BE2C (cell line): Measurements from ENCODE around the gene SCARB1.
A peak's percentile ranks its signal among the peaks of the same experiment; 100 is the strongest.
"Not testable (repeated sequence)": the region's sequence is repeated elsewhere in the genome, so short reads cannot be mapped to it uniquely, and the experiment has no call there.

Source experiments
- DNase-seq: peaks from one replicate; pipeline ENCODE4 v3.0.0-alpha.2; 2020
- H3K27me3 ChIP-seq: fragments of 250-450 bp; sonication (Bioruptor Pico); 2 replicates; pipeline ENCODE4 v1.5.1; 2020; ENCODE audit warnings: mild to moderate bottlenecking
- H3K36me3 ChIP-seq: fragments of 250-450 bp; sonication (Bioruptor Pico); 2 replicates; pipeline ENCODE4 v1.5.1; 2020; ENCODE audit warnings: mild to moderate bottlenecking
- H3K4me1 ChIP-seq: fragments of 250-450 bp; sonication (Bioruptor Pico); 2 replicates; pipeline ENCODE4 v1.5.1; 2020
- H3K4me3 ChIP-seq: 2 replicates; pipeline ENCODE4 v1.5.1; 2011; ENCODE audit warnings: low read depth, low read length
- H3K9me3 ChIP-seq: fragments of 250-450 bp; sonication (Bioruptor Pico); 2 replicates; pipeline ENCODE4 v1.5.1; 2020
- CTCF ChIP-seq: IDR thresholded peaks from 2 replicates; pipeline ENCODE4 v1.5.1; 2012; ENCODE audit warnings: mild to moderate bottlenecking, low read depth, low read length

SCARB1 gene

GRCh38 chr12:124906606-124907261 is 43.1 kb upstream of the SCARB1 start:
- no peak overlapping the region for H3K4me3 ChIP-seq
- H3K4me1 ChIP-seq, result peaks cover 11% of the 10 kb centered on the region

GRCh38 chr12:124904306-124905098 is 40.8 kb upstream of the SCARB1 start:
- Histone ChIP-seq H3K27me3 (no peaks in the 10 kb centered on the region), H3K4me3 (peak overlapping the region; percentile 7; the same call in 1 of the 2 replicates), H3K4me1 (peaks cover 11% of the 10 kb centered on the region), H3K36me3 (no peaks in the 10 kb centered on the region), H3K9me3 (no peaks in the 10 kb centered on the region)
- no peak for TF ChIP-seq CTCF
- DNase-seq, result peak; percentile 70

More at GRCh38 chr12:124906606-124907261, 43.1 kb upstream of the SCARB1 start:
- Histone ChIP-seq H3K36me3 (peaks cover 14% of the 10 kb centered on the region), H3K9me3 (no peaks in the 10 kb centered on the region), H3K27me3 (no peaks in the 10 kb centered on the region)
- DNase-seq, result peak; percentile 91
- peak; percentile 100 for TF ChIP-seq CTCF

- no peak for TF ChIP-seq CTCF
- H3K27me3 ChIP-seq, result no peaks in the 10 kb centered on the region
- no peak for DNase-seq
- H3K9me3 ChIP-seq, result no peaks in the 10 kb centered on the region
- H3K4me3 ChIP-seq, result no peak overlapping the region
- H3K36me3 ChIP-seq, result no peaks in the 10 kb centered on the region
- H3K4me1 ChIP-seq, result peaks cover 11% of the 10 kb centered on the region
Measured at GRCh38 chr12:124902916-124903315, 39.3 kb upstream of the SCARB1 start.

GRCh38 chr12:124901003-124901402 is 37.3 kb upstream of the SCARB1 start:
- Histone ChIP-seq H3K4me3 (no peak overlapping the region), H3K36me3 (no peaks in the 10 kb centered on the region), H3K27me3 (no peaks in the 10 kb centered on the region), H3K9me3 (no peaks in the 10 kb centered on the region), H3K4me1 (peaks cover 7% of the 10 kb centered on the region)
- TF ChIP-seq CTCF, result no peak
- no peak for DNase-seq

GRCh38 chr12:124900345-124900795 is 36.7 kb upstream of the SCARB1 start:
- not testable (repeated sequence) for H3K4me1 ChIP-seq, H3K4me3 ChIP-seq, H3K36me3 ChIP-seq, H3K9me3 ChIP-seq, H3K27me3 ChIP-seq, DNase-seq

- no peaks in the 10 kb centered on the region for H3K27me3 ChIP-seq
- no peak overlapping the region for H3K4me3 ChIP-seq
- no peak for DNase-seq
- no peaks in the 10 kb centered on the region for H3K4me1 ChIP-seq
- no peaks in the 10 kb centered on the region for H3K9me3 ChIP-seq
- no peaks in the 10 kb centered on the region for H3K36me3 ChIP-seq
- TF ChIP-seq CTCF, result no peak
Measured at GRCh38 chr12:124898923-124899294, 35.2 kb upstream of the SCARB1 start.
